TTC549 (cell line): ENCODE data around the gene PVALB.

Source experiments
- FAIRE-seq: peaks from 2 replicates; lab custom pipeline; 2012; peaks lifted over from hg19 to GRCh38; lab: Jason Lieb, UNC

Gene PVALB

DNA sequence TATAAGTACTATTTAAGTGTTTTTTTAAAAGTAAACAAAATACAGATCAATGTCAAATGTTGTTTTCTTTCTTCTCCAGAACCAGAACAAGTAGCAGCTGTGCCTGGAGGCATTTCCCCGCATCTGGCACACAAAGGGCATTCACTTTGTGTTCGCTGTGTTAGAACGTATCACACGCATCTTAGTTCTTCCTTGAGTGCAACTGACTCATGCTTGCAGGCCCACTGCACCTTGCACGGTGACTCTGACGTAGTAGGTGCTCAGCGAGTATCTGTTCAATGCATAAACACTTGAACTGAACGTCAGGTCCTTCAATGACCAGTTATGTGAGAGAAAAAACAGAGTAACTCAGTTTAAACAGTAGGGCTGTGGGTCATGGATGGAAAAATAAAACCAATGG lies 44.4 kb downstream of the PVALB start:
- FAIRE-seq, result no peak

DNA sequence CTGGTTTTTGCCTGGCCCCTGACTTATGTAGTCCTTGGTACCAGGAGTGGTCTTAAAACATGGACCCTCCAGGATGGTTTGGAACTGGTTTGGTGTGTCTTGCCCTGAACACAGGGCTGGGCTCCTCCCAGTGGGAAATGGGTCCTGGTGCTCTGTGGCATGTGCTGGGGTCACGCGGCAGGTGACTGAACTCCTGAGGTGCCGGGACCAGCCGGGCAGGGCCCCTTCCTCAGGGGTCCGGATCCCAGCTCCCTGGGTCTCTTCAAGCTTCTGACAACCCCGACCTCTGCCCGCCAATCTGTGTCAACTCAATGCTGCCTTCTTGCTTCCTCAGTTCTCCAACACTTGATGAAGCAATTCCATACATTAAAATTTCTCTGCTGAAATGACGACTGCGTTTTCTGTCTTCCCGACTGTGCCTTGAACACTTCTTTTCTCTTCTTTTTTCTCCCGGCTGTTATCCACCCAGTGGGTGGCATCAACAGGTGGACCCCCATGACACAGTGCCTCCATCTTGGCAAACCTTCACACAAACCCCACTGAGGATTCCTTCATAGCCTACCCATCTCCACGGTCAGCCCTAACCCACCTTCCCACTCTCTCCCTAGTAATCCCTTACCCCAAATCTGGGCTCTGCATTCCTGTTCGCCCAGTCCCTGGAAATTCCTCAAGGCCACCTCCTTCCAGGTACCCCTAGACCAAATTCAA lies 45.3 kb downstream of the PVALB start:
- no peak for FAIRE-seq

DNA sequence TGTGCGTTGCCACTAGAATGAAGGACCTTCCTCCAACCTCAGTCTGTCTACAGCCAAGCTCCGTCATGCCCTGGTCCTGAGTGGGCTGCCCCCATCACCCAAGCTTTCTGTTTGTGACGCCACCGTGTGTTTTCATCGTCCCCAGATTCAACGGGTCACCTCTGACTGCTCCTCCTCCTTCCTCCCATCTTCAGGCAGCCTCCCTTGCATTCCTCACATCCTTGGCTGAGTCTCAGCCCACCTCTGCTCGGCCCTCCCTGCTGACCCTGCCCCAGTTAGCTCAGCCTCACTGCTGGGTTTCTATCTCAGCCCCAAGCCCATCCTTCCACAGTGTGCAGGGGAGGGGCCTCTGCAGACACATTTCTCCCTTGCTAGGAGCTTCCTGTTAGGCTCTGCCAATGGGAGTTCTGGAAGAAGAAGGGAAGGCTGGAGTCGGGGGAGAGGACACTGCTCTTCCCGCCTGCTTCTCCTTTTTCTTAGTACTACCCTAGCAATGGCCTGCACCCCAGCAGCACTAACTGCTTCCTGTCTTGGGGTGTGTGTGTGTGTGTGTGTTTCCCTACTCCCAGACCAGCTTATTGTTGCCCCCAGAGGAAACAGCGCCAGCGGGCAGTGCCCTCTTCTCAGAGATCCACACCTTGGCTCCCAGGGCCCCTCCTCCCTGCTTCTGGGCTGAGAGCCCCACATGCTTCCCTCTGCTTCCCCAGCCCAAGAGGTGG lies 46.2 kb downstream of the PVALB start:
- FAIRE-seq, result no peak

DNA sequence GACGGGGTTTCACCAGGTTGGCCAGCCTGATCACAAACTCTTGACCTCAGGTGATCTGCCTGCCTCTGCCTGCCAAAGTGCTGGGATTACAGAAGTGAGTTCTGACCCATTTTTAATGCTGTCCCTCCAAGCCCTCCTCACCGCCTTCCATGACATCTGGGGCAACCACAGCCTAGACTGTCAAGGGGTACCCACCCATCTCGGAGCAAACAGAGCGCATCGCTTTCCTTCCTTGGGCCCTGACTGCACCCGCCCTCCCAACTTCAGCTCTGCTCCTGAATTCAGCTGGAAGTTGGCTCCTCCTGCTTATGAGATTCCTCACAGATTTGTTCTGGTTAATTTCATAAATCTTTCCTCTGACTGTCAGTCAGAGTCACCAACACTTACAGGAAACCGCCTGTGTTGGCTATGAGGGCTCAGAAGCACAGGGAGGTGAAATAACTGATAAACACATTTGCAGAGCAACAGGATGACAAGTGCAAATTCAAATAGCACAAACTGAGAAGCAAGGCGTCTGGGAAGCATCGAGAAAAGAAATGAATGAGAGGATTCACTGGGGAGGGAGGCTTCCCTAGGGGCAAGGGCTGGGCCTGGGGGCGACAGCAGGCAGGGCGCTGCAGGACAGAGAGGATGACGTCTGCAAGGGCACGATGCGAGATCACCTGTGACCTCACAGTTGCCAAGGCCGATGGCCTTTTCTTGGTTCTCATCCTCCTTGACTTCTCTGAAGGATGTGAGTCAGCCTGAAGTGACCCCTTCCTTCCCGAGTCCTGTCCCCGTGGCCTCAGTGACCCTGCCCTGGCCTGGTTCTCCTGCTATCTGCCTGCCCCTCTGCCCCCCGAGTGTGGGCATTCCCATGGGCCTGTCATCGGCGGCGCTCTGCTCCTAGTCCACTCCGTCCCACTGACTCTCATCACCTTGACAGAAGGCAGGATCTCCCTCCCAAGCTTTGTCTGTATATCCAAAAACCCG lies 47.0 kb downstream of the PVALB start:
- no peak for FAIRE-seq

DNA sequence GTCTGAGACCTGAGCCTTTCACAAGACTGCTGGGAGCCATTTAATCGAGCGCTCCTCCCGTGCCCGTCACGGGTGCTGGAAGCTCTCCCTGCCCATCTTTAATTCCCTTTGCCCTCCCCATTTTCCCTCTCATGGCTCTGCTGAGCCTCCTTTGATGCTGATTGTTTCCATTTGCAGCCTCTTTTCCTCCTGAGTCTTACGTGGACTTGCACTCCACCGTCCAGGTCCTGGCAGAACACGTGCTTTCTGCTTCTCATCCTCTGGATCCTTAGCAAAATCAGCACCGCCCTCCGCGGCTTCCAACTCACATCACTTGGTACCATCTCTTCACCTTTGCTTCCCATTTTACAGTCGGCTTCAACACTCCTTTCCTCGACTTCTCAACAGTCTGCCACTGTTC lies 48.2 kb downstream of the PVALB start:
- no peak for FAIRE-seq

DNA sequence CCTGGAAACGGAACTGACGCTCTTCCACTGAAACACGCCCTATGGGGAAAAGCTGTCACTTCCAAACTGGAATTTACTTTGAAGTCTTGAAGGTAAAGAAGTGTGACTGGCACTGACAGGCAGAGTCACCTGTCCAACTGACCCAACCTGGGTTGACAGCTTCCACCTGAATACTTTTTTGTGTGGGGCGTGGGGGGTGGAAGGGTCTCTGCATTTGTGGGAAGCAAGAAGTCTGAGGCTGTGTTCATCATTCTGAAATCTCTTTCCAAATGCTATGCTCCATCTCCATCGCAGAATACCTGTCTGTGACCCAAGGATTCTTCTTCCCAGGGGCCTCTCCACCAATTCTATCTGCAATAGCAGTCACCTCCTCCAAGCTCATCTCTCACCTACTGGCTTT lies 48.7 kb downstream of the PVALB start:
- FAIRE-seq, result no peak

DNA sequence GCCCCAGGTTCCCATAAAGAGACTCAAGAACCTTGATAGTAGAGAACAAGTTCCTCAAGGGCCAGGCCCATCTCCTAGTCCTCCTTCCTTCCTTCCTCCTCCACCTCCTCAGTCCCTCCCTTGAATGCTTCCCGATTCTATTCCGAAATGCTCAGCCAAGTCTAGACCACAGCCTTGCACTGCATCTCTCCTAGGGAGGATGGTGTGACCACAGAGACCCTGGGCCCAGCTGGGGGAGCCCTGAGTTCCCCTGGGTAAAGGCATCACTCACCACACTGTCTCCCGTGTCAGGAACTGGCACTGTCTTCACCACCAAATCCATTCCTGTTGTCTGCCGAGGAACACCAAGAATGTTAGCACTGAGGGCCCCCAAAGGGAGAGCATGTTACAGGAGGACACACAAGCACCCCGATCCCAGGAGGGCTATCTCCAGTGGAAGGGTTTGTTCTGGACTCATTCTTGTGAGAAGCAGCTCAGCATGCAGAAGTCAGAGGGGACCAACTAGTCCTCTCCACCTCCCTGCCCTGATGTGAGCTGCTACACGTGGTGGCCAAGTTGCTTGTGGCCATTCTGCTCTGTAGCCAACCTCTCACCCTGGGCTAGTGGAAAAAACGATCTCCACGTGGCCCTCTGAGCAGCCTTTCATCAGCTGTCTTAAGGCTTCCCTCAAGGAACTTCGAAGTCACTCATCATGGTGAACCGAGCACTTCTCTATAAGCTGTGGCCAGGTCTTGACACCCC lies 49.6 kb downstream of the PVALB start:
- no peak for FAIRE-seq

DNA sequence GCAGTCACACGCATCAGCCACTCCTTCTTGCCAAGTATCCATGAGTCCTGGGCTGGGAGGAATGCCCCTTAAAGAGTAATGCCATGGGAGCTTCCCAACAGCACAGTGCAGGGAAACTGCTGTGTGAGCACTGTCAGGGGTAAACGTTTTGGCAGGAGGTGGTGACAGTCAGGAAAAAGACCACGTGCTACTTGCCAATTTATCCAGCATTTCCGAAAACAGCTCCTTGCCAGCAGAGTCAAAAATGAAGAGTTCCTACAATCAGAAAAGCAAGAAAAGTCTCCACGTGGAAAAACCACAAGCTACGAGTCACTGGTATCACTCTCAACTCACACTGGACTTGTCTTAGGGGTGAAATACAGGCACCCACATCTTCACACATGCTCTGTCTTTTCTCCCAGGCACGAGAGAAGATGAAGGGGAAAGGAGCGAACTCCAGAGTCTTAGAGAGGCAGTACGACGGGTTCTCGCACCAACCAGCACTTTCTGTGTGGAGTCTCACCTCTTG lies 50.8 kb downstream of the PVALB start:
- no peak for FAIRE-seq

DNA sequence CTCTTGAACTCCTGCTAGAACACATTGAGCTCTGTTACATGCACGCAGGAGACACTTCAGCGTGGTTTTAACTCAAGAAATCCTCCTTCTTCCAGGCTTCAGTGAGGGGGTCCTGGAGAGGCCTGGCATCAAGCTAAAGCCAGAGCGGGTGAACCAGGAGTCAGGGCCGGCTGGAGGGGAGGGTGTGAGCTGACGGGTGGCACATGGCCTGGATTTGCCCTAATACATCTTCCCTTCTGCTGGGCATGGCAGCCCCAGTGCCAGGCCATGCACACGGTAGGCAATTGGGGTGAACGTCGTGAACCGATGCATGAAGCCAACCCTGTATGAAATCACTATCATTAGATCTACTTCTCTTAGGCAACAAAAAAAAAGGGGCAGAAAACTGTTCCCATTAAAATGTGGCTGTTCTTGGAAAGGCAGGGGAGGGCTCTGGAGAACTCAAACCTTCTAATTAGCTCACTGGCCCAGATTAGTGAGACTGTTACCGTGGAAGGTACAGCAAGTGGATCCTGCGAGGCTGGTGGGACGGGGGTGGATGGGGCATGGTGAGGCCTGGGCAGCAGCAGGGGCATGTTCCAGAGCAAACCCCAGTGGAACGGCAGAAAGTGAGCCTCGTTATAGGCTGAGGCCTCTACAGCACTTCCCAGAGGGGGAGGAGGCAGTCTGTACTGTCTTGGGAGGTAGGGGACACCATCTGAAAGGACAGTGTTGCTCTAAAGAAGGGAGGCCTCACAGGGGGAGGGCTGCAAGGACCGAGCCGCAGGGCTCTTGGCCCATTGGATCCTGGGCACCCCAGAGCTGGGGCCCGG lies 51.5 kb downstream of the PVALB start:
- no peak for FAIRE-seq

DNA sequence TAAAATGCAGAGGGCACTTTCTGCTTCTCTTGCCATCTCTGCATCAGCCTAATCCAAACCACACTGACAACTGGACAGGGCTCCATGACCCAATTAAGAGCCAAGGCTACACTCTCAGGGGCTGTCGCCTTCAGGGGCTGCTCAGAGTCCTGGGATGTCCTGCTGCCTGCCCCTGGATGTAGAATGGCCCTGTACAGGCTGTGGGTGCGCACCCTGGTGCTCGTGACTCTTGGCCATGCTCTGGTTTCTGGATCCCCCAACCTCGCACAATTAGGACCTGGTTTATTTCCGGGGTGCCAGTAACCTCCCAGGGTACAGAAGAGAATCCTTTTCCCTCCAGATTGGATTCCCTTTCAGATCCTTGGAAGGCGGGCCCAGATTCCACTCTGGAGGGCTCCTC lies 52.2 kb downstream of the PVALB start:
- FAIRE-seq, result no peak

DNA sequence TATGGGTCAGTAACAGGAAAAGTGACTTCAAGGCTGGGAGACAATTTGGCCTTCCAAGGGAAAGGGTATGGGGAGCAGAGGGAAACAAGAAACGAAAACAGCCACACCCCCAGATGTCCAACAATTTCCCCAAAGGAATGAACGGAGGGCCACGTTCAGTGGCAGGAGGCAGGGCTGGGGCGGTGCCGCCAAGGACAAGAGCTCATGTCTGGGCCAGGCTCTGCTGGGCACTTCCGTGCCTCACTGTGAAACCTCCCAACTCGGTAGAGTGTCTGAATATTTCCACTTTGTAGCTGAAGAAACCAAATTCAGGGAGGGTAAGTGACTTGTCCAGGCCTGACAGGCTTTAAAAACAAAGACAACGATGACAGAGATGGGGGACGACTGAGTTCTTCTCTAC lies 52.8 kb downstream of the PVALB start:
- FAIRE-seq, result no peak

DNA sequence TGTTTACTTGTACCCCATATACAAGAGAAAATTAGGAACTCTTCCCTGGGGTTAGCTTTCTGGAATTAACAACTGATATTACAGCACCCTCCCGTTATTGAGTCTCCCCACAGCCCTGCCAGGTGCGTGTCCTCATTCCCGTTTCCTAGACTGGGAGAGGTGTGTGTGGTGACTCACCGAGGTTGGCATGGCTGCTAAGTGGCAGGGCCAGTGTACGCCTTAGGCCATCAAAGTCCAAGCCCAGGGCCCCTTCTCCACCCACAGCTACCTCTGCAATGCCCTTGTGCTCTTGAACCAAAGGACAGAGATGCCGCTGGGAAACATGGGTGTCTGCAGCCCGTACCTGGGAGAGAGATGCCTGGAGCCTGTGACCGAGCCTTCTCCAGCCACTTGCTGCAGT lies 53.3 kb downstream of the PVALB start:
- FAIRE-seq, result no peak

DNA sequence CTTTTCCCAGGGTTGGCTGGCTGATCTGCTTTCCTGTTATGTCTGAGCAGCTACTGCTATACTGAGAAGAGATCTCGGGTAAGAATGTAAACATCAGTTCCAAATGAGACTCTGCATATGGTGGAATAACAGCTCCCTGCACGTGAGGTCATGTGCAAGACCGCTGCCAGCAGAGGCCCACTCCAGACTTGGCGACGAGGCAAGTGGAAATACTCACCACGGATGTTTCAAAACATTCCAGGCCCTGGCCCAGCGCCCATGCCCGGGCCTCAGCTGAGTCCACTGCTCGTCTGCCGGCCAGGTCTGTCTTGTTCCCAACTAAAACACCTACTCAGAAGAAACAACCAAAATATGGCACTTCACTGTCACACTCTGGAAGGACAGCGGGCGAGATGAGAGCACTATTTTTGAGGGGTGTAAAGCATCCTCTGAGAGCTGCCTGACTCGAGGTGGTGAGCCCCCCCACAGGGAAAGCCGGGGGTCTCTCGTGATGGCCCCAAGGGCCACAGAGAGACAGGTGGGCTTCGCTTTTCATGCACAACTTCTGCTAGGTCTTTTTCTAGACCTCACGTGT lies 54.1 kb downstream of the PVALB start:
- FAIRE-seq, result no peak

DNA sequence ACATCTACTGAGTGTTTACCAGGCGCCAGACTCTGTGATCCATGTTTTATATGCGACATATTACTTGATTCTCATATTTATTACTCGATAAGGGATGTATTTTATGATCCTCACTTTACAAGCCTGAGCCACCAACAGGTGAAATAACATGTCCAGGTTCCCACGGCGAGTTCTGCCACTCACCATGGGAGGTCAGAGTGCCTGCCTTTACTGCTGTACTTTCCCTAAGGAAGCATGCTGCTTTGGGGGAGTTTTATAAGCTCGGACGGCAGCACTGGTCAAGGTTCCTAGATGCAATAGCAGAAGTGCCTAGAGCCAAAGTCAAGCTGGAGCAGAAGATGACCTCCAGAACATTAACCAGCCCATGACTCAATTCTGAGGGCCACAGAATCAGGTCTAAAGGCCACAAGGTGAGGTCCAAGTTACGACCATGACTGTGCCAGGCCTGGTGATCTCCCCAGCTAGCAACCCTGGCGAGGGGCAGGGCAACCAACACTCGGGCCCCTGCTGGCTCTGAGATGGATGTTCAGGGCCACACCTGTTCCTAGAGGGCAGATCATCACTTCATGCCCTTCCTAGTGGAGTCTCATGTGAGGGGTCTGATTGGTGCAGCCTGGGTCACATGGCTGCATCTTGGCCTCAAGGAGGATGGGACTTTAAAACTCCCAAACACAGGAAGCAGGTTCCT lies 55.1 kb downstream of the PVALB start:
- FAIRE-seq, result no peak

DNA sequence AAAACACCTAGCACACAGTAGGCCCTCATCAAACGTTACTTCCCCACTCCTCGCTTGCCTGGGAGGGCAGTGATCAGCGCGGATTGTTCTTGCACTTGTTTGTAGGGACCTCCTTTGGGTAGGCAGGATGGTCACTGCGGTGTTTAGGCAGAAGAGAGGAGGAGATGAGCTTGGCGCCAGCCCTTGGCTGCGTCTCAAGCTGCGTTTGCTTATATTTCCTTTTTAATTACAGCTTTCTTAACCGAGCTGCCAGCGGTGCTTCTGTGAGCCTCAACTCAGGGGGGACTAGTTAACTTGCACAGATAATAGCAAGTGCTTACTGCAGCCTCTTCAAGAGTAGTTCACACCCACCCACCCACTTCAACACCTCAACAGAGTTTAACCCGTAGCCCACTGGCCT lies 56.0 kb downstream of the PVALB start:
- FAIRE-seq, result no peak

DNA sequence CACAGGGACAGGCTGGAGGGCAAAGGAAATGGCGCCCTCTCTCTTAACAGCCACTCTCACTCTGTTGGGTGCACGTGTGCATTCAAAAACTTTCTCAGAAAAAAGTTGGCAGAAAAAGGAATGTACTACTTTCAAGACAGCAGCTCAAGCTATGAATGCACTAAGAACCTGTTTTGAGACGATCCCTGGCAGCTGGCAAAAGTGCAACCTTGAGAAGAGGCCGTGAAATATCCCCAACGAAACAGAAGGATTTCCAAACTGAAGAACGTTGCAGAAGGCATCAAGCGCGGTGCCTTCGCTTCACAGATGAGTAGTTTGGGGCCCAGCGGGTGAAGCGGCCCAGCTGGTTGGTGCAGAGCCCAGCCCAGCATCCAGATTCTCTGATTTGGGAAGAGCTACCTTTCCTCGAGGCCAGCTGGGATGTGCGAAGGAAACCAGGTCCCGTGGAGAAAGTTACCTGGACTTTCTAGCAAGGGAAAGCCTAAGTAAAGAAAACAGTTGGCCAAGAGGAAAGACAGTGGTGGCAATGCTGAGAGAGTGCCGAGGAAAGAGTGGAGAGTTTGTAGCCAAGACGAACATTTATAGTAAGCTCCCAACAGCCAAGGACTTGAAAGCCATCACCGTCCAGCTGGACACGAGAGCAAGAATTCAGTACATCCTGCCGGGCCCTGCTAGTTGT lies 57.2 kb downstream of the PVALB start:
- FAIRE-seq, result no peak

DNA sequence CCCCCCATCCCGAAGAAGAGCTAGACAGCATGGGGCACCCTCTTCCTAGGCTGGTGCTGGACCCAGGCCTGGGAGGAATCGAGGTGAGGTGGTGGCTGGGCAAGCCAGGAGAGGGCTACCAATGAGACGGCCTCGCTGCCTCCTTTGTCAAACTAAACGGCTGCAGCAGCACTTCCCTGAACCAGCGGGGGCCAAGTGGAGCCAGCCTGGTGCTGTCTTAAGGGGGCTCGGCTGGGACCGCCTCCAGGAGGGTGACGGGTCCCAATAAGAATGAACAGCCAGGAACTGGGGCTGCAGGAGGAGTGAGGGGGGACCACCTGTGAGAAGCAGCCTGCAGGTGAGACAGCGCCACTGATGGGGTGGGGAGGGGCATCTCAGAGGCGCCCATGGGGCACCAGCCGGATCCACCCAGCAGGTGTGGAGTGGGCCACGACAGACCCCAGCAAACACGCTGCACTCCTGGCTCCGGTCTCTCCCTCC lies 58.0 kb downstream of the PVALB start:
- FAIRE-seq, result no peak

DNA sequence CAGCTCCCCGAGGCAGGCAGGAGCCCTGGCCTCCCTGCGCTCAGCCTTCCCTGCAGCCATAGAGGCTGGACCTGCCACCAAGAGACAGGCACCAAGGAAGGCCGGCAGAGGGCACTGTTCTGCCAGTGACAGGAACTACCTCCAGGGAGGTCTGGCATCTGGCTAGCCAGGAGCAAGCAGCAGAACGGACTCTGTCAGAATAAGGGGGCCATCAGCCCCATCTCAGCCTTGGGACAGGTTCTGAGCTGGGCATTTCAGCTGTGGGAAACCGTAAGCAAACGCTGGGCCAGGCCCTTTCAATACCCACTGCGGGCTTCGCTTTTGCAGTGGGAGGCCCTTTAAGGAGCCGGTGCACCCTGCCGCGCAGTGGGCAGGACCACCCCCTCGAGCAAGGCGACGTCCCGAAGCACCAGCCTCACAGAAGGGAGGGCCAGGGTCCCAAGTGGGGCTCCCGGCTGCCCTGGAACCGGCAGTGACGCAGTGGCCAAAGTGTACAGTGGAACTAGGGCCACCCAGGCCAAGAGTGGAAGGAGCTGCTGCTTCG lies 59.1 kb downstream of the PVALB start:
- no peak for FAIRE-seq
